GM21825 (cell line): ENCODE data around the gene REEP1.

Source experiments
- ATAC-seq: cut with Tn5 transposase; IDR thresholded peaks from one replicate; pipeline ENCODE4 v1.9.1; 2021; ENCODE audit warnings: mild to moderate bottlenecking, moderate library complexity; ENCODE audit not compliant: unreplicated experiment

The REEP1 gene

GRCh38 chr2:86284987-86285386 is 52.4 kb downstream of the REEP1 start:
- ATAC-seq: no peak

- ATAC-seq: no peak
Measured at GRCh38 chr2:86284401-86284841, 53.0 kb downstream of the REEP1 start.

DNA sequence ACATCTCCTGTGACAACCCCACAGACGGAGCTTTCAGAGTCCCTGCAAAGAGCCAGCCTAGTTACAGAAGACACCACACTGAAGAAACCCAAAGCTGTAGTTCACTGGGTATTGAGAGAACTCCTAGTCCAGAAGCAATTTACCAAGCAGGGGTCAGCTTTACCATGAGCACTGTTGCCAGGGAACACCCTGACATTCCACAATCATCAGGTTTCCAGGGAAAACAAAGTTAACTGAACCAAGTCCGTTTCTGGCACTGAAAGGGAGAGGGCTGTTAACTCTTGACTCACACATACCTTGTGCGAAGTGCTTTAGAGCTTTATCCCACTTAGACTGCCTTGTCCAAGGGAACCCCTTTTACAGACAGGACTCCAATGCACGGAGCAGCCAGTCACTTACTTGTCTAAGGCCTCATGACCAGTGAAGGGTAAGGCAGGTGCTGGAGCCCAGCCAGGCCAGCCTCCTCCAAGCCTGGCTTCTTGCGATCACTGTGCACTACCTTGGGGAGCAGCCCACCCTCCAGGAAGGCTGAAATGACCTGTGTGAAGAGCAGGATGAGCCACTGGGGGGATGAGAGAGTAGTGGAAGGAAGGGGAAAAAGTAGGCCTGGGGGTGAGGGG is 53.9 kb downstream of the REEP1 start:
- no peak for ATAC-seq

DNA sequence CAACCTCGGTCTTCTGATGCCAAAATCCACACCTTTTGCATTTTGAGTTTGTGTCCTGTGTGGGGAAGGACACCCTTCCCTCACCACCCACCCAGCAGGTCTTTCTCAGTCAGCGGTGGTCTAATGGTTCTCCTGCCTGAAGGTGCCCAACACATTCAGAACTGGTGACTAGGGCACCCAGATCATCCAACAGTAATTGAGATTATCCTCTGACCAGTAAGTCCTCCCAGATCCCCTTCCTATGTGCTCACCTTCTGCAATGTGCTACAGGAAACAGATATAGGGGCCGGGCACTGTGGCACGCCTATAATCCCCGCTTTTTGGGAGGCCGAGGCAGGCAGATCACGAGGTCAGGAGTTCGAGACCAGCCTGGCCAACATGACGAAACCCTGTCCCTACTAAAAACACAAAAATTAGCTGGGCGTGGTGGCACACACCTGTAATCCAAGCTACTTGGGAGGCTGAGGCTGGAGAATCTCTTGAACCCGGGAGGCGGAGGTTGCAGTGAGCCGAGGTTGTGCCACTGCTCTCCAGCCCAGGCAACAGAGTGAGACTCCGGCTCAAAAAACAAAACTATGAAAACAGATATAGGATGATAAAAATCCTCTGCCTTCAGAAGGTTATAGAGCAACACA is 56.2 kb downstream of the REEP1 start:
- no peak for ATAC-seq

DNA sequence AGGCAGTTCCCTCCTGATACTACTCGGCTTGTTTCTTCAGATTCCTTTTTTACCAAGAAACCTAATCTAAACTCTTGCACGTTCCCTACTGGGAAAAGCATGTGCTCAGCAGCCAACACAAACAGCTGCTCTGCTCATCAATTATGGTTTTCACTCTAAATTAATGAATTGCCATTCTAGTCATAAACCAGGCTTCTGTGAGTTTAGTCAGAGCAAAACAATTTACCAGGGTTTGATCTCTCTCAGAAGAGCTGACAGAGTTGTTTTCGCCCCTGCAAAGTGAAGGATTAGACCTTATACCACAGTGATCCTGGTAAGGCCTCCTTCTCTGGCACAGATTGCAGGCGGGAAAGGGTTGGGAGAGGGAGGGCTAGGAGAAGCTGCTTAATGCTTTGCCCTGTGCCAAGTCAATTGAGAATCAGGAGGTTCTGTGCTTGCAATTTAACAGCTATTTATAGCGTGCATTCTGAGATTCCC is 57.2 kb downstream of the REEP1 start:
- ATAC-seq: no peak

DNA sequence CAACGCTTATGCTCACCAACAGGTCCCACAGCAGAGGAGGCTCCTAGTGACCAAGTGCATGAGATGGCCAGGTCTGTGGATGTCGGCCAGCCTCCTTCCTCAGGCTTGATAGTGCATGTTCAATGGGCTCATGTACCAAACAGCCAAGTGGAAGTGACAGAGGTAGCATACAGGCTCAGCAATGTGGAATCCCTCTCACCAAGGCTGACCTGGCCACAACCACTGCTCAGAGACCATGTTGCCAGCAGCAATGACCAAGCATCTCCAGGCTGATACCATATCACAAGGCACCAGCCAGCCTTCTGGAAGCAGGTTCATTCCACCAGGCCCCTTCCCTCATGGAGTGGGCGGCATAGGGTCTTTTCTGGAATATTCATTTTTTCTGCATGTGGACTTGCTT is 61.5 kb downstream of the REEP1 start:
- ATAC-seq: no peak

DNA sequence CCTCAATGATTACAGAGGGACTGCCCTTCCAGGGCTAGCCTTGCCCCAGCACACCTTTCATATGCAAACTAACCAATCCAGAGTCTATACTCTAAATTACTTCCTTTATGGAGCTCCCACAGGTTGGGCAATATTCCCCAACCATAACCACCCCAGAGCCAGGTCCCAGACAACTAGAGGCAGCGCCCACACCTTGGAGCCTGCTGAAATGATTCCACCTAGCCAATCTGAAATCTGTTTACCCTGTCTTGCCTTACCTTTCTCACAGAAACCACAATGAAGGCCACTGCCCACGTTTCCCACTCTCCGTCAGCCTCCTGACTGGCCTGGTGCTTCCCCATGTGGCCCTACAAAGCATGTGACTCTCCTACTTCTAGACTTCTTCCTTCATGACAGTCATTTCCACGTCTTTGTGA is 62.0 kb downstream of the REEP1 start:
- ATAC-seq: no peak

GRCh38 chr2:86274918-86275275 is 62.5 kb downstream of the REEP1 start:
- ATAC-seq: no peak

GRCh38 chr2:86274265-86274917 is 63.0 kb downstream of the REEP1 start:
- ATAC-seq: peak; percentile 43

DNA sequence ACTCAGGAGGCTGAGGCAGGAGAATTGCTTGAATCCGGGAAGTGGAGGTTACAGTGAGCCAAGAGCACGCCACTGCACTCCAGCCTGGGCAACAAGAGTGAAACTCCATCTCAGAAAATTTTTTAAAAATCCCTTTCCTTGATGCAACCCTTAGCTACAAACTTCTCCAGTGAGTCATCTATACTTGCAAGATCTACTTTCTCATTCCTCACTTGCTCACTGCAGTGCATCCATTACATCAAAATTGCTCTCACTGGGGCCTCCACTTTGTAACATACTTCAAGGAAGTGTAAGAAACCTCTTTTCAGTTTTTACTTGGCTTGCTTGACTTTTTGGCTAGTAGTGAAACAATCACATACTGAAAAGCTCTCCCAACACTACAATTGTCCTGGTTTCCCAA is 65.3 kb downstream of the REEP1 start:
- no peak for ATAC-seq

- ATAC-seq: no peak
Measured at GRCh38 chr2:86271248-86271647, 66.2 kb downstream of the REEP1 start.

GRCh38 chr2:86263956-86264355 is 73.5 kb downstream of the REEP1 start:
- ATAC-seq: no peak

GRCh38 chr2:86260978-86261377 is 76.4 kb downstream of the REEP1 start:
- no peak for ATAC-seq

GRCh38 chr2:86258106-86258505 is 79.3 kb downstream of the REEP1 start:
- no peak for ATAC-seq

- ATAC-seq: no peak
Measured at GRCh38 chr2:86256982-86257381, 80.4 kb downstream of the REEP1 start.

GRCh38 chr2:86256300-86256699 is 81.1 kb downstream of the REEP1 start:
- ATAC-seq: no peak

DNA sequence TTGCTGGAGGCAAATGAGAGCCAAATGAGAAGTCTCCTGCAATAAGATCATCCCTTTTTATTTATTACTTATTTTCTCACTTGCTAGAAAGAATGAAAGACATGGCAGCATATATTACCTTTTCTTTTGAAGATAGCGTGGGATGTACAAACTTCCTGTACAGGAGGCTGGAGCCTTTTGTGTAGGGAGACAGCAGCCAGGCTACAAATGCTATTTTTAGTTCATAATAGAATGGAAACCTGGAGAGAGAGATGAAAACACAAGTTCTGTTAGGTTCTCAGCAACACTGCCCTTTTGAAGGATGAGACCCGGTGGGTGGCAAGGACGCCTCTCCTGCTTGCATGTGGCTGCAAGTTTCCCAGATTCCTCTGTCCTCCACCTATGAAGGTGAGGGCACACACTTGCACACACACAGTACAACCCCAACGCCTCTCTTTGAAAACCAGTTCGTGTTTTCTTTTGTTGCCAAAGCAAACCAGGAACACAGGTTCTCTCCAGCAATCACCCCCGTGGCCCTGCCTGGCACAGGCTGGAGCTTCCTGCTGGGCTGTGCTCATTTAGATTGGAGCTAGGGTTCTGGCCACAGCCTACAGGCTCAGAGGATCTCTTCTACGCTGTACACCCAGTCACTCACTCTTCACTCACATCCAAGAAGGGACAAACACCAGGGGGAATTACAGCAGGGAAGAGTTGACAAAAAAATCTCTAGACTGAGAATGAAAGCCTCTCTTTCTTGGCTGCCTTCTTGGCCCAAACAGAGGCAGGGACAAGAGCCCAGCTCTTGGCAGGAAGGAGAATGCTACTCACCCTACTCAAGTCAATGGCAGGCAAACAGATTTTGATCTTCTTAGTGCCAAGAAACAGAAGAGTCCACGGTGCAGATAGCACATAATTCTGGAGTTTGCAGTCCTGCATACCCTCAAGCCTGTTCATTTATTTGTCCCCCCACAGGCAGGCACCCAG is 82.6 kb downstream of the REEP1 start:
- no peak for ATAC-seq

- no peak for ATAC-seq
Measured at GRCh38 chr2:86253424-86253823, 84.0 kb downstream of the REEP1 start.

GRCh38 chr2:86251840-86252266 is 85.6 kb downstream of the REEP1 start:
- no peak for ATAC-seq

DNA sequence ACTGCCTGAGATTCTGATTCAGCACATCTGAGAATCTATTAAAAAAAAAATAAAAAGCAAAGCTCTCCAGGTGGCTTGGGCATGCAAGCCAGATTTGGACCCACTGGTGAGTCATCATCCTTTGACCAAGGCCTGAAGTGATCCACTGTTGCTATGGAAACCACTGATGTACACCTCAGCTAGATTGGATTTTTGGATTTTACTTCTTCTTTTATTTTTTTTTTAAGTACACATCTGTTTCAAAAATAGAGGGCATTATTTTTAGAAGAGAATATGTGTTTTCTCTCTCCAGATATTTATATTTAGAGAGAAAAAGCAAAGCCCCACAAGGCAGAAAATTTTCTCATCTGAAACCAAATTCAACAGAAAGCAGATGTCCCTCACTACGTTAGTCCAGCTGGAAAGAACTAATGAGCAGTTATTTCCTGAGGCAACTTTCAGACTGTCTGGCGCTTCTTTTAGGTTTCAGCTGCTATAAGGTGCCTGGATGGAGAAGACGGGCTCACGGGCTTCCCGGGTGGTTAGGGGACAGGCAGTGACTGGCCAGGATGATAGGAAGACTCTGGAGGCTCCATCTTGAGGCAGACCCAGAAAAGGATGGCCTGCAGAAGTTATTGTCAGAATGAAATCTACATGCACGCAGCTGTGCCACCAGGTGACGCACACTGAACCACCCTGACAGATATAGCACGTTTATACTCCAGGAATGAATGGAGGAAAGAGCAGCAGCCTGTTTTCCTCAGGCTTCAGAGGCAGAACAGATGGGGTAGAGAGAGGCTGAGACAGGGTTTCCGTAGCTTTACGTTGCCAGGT is 87.6 kb downstream of the REEP1 start:
- ATAC-seq: peak; percentile 56
